Activated naive CD4-positive, alpha-beta T cell treated with anti-CD3 and anti-CD28 coated beads, Interleukin-2, amount 50 U/mL, for 24 hours (primary cell): ENCODE results near the gene DCTN2.
"Not testable (repeated sequence)": the region's sequence is repeated elsewhere in the genome, so short reads cannot be mapped to it uniquely, and the experiment has no call there.

Experiments
- H3K27ac Mint-ChIP-seq: one replicate; pipeline ENCODE4 v1.8.0; 2021; ENCODE audit warnings: mild to moderate bottlenecking, mixed read lengths
- H3K27me3 Mint-ChIP-seq: one replicate; pipeline ENCODE4 v1.8.0; 2021; ENCODE audit warnings: mixed read lengths
- H3K36me3 Mint-ChIP-seq: one replicate; pipeline ENCODE4 v1.8.0; 2021; ENCODE audit warnings: mixed read lengths
- H3K4me1 Mint-ChIP-seq: one replicate; pipeline ENCODE4 v1.8.0; 2021; ENCODE audit warnings: mixed read lengths
- H3K4me3 Mint-ChIP-seq: one replicate; pipeline ENCODE4 v1.8.0; 2021; ENCODE audit warnings: mild to moderate bottlenecking, mixed read lengths
- H3K9me3 Mint-ChIP-seq: one replicate; pipeline ENCODE4 v1.8.0; 2021; ENCODE audit warnings: mixed read lengths

Gene DCTN2

DNA sequence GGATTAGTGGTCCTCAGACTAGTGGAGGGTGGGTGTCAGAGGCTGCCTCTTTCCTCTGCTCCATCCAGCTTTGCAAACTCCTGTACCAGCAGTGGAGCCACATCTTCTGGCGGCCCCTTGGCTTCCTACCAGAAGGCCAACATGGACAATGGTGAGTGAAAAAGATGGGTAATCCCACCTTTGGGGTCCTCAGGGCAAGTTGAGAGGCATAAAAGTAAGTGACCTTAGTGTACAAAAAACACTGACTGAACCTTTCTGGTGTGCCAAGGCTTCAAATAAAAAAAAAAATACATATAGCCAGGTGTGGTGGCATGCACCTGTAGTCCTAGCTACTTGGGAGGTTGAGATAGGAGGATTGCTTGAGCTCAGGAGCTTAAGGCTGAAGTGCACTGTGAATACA is 34.8 kb upstream of the DCTN2 start:
- Mint-ChIP-seq H3K4me1 (peaks cover 5% of the 10 kb centered on the region), H3K9me3 (no peaks in the 10 kb centered on the region), H3K27me3 (peaks cover 4% of the 10 kb centered on the region)

DNA sequence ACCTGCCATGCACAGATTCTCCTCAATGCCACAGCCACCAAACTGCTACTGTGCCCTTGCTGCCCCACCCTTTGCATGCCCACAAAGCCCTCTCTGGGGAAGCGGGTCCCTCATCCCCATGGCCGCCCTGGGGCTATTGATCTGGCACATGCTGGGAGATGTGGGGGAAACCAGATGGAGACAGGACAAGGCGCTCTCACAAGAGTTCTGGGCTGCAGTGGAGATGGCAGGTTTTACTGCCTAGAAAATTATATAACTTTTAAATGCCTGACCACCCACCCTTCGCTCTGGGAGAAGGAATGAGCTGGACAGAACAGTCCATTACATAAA is 33.4 kb upstream of the DCTN2 start:
- Mint-ChIP-seq H3K27ac (no peak overlapping the region), H3K4me3 (no peak overlapping the region), H3K27me3 (peaks cover 4% of the 10 kb centered on the region), H3K4me1 (peaks cover 5% of the 10 kb centered on the region), H3K36me3 (no peaks in the 10 kb centered on the region), H3K9me3 (no peaks in the 10 kb centered on the region)

More for the DNA sequence above, 34.8 kb upstream of the DCTN2 start:
- H3K36me3 Mint-ChIP-seq = no peaks in the 10 kb centered on the region
- H3K27ac Mint-ChIP-seq = no peak overlapping the region
- no peak overlapping the region for H3K4me3 Mint-ChIP-seq

DNA sequence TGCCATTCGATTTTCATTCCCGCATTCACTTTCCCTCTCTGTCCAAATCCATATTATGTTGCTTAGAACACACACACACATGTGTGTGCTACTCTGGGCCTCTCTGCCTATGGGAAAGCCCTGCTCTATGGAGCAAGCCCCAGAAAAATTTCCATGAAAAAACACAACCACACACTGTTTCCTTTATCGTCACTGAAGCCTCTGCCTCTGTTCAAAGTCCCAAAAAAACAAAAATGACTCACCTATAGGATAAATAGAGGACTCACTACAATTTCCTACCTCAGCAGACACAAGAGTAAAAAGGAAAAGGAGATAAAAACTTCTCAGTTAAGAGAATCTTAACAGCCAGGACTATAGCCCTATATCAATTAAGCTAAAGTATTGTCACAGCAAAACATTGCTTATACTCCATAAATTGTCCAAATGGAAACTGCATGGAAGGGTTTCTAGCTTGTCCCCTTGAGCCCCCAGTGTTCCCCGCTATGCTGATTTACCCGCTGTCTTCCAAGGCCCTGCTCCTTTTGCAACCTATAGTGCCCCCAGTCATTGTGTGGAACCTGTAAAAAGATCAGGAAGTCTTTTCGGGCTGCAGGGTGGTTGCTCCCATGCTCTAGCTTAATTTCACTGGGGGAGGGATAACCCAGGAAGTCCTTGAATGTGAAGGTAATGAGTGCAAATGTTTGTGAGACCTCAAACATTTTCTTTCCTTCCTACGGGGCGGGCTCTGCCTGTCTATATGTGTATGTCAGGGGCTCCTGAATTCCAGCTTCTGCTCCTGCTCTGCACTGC is 32.9 kb upstream of the DCTN2 start:
- H3K4me3 Mint-ChIP-seq = no peak overlapping the region
- peaks cover 5% of the 10 kb centered on the region for H3K4me1 Mint-ChIP-seq
- H3K27me3 Mint-ChIP-seq = peaks cover 4% of the 10 kb centered on the region
- H3K27ac Mint-ChIP-seq = no peak overlapping the region
- no peaks in the 10 kb centered on the region for H3K9me3 Mint-ChIP-seq
- no peaks in the 10 kb centered on the region for H3K36me3 Mint-ChIP-seq

DNA sequence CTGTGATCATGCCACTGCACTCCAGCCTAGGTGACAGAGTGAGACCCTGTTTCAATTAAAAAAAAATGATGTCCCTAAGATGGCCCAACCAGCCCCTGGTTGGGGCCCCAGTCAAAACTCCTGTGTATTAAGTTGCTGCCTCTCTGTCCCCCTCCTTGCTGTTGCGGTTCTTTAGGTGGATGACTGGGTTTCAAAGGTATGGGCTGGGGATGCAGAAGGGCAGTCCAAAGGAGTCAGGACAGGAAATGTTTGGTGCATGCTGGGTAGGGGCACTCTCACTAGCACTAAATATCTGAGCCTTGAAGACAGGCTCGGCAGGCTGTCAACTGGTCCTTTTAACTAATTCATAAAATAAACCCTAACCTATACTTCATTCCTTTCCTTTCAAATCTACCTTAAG is 32.0 kb upstream of the DCTN2 start:
- no peak overlapping the region for H3K4me3 Mint-ChIP-seq
- peaks cover 5% of the 10 kb centered on the region for H3K4me1 Mint-ChIP-seq

DNA sequence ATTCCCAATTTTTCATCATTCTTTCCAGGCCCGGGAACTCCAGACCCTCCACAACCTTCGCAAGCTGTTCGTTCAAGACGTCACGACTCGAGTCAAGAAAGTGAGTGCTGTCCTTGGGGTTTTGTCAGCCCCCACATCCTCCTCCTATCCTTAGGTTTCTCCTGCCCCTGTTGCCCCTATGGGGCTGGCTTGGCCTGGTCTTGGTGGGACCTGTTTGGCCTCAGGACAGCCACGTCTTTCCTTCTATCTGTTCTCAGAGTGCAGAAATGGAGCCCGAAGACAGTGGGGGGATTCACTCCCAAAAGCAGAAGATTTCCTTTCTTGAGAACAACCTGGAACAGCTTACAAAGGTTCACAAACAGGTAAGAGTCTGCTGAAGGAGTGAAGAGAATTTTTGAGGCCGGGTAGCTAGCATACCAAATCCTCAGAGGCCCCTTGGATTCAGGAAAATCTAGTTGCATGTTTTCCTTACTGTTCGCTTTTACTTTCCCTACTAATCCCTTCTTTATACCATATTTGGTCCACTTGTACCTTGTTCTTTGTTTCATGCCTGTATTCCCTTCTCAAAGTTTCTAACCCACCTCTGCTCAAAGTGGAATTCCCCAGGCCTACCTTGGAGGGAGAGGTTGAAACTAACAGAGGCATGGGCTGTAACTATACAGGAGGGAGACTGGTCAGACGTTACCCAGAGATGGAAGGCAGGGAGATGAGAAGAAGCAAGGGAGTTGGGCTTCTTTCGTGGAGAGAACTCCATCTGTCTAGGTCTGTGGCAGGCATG is 31.2 kb upstream of the DCTN2 start:
- Mint-ChIP-seq H3K9me3 (no peaks in the 10 kb centered on the region), H3K27me3 (peaks cover under 1% of the 10 kb centered on the region), H3K4me3 (no peak overlapping the region), H3K27ac (no peak overlapping the region), H3K36me3 (no peaks in the 10 kb centered on the region), H3K4me1 (peaks cover 2% of the 10 kb centered on the region)

More for the DNA sequence above, 32.0 kb upstream of the DCTN2 start:
- H3K9me3 Mint-ChIP-seq = no peaks in the 10 kb centered on the region
- no peak overlapping the region for H3K27ac Mint-ChIP-seq
- H3K27me3 Mint-ChIP-seq = peaks cover 4% of the 10 kb centered on the region
- no peaks in the 10 kb centered on the region for H3K36me3 Mint-ChIP-seq

DNA sequence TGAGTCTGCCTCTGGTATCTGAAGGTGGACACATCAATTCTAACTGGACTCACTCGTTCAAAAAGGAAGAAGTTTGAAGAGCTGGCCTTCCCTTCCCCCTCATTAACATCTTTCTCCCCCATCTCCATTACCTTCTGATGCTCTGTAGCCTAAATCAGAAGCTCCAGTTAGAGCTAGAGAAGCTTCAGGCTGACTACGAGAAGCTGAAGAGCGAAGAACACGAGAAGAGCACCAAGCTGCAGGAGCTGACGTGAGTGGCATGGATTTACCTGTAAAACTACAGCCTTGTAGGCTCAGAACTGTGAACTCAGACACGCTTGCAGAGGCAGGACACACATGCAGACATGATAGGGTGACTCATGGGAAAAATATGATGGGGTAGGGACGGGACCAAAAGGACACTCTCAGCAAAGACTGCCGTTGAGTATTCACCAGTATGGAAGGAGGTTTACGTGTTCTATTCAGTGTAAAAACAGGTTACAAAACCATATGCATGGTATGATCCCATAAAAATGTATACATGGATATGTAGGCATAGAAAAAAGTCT is 29.7 kb upstream of the DCTN2 start:
- H3K27ac Mint-ChIP-seq = no peak overlapping the region
- H3K9me3 Mint-ChIP-seq = no peaks in the 10 kb centered on the region
- H3K4me1 Mint-ChIP-seq = no peaks in the 10 kb centered on the region
- no peaks in the 10 kb centered on the region for H3K36me3 Mint-ChIP-seq
- H3K27me3 Mint-ChIP-seq = no peaks in the 10 kb centered on the region
- no peak overlapping the region for H3K4me3 Mint-ChIP-seq

DNA sequence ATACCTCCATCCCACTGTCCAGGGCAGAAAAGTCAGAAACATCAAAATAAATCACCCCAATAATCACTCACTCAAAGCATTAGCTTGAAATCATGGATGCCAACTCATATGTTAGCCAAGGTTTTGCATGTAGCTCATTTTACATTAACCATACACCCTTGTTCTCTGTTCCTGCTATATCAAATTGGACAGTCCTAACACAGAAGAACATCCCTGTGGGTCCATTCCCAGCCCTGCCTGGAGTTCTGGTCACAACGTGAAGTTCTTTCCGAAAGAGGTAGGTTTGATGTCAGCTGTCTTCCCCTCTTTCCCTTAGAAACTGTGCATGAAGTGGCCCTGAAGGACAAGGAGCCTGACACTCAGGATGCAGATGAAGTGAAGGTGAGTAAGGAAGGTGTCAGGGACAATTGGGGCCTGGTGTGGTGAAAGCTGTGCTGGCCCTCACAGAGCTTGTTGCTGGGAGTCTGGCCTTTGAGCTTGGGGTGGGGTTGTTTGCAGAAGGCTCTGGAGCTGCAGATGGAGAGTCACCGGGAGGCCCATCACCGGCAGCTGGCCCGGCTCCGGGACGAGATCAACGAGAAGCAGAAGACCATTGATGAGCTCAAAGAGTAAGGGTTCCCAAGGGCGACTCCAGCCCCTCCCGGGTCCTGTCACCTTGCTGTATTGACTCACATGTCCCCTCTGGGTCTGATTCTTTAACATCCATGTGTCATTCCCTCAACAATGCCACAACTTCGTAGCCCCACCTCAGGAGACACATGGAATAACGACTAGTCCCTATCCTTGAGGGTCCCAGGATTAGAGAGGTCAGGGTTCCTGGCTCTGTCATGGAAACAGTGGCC is 29.0 kb upstream of the DCTN2 start:
- Mint-ChIP-seq H3K36me3 (no peaks in the 10 kb centered on the region), H3K4me1 (no peaks in the 10 kb centered on the region), H3K9me3 (no peaks in the 10 kb centered on the region), H3K27me3 (no peaks in the 10 kb centered on the region), H3K4me3 (no peak overlapping the region), H3K27ac (no peak overlapping the region)

DNA sequence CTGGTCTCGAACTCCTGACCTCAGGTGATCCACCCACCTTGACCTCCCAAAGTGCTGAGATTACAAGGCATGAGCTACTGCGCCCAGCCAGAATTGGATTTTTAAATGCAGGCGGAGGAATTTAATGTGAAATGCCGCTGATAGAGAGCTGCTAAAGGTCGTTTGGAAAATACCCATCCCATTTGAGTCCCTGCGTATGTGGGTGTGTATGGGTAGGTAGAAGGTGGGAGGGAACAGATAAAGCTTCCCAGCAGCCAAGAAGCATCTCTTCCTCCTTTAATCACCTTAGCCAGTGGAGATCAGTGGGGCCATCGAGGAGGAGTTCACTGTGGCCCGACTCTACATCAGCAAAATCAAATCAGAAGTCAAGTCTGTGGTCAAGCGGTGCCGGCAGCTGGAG is 27.8 kb upstream of the DCTN2 start:
- no peaks in the 10 kb centered on the region for H3K36me3 Mint-ChIP-seq
- H3K27me3 Mint-ChIP-seq = no peaks in the 10 kb centered on the region
- no peak overlapping the region for H3K27ac Mint-ChIP-seq
- no peaks in the 10 kb centered on the region for H3K4me1 Mint-ChIP-seq
- no peaks in the 10 kb centered on the region for H3K9me3 Mint-ChIP-seq
- no peak overlapping the region for H3K4me3 Mint-ChIP-seq

DNA sequence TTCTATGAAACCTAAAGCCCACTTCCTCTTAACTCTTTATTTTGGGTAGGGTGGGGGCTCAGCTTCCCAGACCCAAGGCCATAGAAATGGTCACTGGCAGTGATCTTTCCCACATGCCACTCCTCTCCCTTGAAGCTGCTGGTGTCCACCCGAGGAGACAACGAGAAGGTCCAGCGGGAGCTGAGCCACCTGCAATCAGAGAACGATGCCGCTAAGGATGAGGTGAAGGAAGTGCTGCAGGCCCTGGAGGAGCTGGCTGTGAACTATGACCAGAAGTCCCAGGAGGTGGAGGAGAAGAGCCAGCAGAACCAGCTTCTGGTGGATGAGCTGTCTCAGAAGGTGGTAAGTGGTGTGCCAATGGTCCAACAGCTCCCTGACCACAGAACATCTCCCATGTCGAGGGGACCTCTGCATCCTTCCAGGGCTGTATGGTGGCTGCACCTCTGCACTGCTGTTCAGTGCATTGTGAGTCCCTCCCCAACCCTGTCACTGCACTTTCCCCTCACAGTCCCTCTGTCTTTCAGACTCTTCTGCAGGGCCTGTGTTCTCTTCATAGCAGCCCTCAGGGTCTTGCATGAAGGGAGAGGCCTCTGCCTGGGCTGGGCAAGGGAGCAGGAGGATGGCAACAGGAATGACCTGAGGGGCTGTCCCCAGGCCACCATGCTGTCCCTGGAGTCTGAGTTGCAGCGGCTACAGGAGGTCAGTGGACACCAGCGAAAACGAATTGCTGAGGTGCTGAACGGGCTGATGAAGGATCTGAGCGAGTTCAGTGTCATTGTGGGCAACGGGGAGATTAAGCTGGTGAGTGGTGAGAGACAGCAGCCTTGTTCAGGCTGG is 25.2 kb upstream of the DCTN2 start:
- Mint-ChIP-seq H3K36me3 (no peaks in the 10 kb centered on the region), H3K27ac (no peak overlapping the region), H3K4me1 (no peaks in the 10 kb centered on the region), H3K4me3 (no peak overlapping the region), H3K27me3 (peaks cover 1% of the 10 kb centered on the region), H3K9me3 (no peaks in the 10 kb centered on the region)

DNA sequence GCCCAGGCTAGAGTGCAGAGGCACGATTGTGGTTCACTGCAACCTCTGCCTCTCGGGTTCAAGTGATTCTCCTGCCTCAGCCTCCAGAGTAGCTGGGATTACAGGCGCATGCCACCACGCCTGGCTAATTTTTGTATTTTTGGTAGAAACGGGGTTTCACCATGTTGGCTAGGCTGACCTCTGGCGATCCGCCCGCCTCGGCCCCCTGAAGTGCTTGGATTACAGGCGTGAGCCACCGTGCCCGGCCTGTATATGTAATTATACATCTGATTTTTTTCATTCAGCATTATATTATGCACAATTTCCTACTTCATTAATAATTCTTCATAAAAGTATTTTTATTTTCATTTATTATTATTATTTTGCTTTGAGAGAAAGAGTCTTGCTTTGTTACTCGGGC is 23.4 kb upstream of the DCTN2 start:
- H3K27ac Mint-ChIP-seq, H3K4me3 Mint-ChIP-seq, H3K4me1 Mint-ChIP-seq, H3K27me3 Mint-ChIP-seq, H3K36me3 Mint-ChIP-seq, H3K9me3 Mint-ChIP-seq: not testable (repeated sequence)

DNA sequence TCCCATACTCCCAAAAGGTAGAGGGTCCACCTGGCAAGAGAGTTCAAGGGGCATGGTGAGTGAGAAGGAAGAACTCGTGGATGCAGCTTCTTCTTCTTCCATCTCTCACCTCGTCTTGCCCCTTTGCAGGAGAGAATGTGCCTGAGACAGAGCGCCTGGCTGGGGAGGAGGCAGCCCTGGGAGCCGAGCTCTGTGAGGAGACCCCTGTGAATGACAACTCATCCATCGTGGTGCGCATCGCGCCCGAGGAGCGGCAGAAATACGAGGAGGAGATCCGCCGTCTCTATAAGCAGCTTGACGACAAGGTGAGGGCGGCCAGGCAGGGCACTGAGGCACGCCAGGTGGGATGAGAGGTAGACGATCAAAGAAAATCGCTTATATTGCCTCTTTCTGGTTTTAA is 22.9 kb upstream of the DCTN2 start:
- no peaks in the 10 kb centered on the region for H3K9me3 Mint-ChIP-seq
- no peak overlapping the region for H3K27ac Mint-ChIP-seq

DNA sequence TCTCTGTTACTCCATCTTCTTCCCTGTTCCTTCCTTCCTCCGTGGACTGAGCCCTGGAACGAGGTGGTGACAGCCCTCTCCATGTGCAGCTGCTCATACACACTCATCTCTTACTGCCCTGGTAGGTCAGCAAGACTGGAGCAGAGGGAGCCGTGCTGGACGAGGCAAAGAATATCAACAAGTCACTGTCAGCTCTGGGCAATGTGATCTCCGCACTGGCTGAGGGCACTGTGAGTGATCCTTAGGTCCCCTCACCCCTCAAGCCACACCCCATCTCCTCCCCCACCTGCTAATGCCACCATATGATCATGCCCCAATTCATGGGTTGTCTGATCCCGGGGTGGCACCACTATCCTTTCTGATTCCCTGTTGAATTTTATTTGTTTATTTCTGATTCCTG is 21.8 kb upstream of the DCTN2 start:
- Mint-ChIP-seq H3K9me3 (no peaks in the 10 kb centered on the region), H3K27me3 (peaks cover 1% of the 10 kb centered on the region), H3K27ac (no peak overlapping the region), H3K4me1 (no peaks in the 10 kb centered on the region), H3K36me3 (no peaks in the 10 kb centered on the region), H3K4me3 (no peak overlapping the region)

More for the DNA sequence above, 22.9 kb upstream of the DCTN2 start:
- Mint-ChIP-seq H3K4me1 (no peaks in the 10 kb centered on the region), H3K36me3 (no peaks in the 10 kb centered on the region), H3K4me3 (no peak overlapping the region), H3K27me3 (peaks cover 1% of the 10 kb centered on the region)

DNA sequence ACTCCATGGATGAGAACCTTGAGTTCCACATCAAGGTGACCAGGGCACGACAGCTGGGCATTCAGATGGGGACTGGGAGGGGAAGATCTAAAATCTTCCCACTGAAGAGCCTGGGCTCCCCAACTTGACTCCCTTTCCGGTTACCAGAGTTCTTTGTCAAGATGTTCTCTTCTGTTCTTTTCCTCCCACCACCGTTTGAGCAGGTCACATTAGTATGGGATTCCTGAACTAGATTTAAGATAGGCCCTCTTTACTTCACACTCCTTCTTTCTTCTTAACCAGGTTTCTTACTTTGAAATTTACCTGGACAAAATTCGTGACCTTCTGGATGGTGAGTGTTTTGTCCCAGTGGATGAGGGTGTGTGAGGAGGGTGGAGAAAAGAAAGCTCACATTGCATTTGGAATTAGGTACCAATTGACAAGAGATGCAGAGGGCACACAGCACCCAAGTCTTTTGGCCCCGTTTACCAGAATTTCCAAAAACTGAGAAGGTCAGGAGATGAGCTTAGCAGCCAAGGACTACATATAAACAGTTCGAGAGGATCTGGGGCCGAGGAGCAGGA is 17.3 kb upstream of the DCTN2 start:
- H3K4me3 Mint-ChIP-seq = no peak overlapping the region
- no peaks in the 10 kb centered on the region for H3K36me3 Mint-ChIP-seq
- H3K9me3 Mint-ChIP-seq = no peaks in the 10 kb centered on the region
- peaks cover 1% of the 10 kb centered on the region for H3K27me3 Mint-ChIP-seq
- H3K4me1 Mint-ChIP-seq = no peaks in the 10 kb centered on the region
- no peak overlapping the region for H3K27ac Mint-ChIP-seq

DNA sequence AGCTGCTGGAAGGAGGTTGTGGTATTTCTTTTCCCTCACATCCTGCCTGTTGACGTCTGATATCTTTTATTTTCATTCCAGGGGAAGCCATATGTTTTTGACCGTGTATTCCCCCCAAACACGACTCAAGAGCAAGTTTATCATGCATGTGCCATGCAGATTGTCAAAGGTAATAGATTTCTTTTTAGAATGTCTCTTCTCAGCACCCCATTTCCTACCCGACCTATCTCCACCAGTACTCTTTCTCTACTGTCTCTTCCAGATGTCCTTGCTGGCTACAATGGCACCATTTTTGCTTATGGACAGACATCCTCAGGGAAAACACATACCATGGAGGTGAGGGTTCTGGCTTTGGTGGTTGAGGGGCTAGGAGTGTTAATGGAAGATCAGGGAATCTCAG is 16.4 kb upstream of the DCTN2 start:
- no peak overlapping the region for H3K4me3 Mint-ChIP-seq
- H3K27ac Mint-ChIP-seq = no peak overlapping the region
- peaks cover 1% of the 10 kb centered on the region for H3K27me3 Mint-ChIP-seq
- H3K4me1 Mint-ChIP-seq = no peaks in the 10 kb centered on the region
- no peaks in the 10 kb centered on the region for H3K9me3 Mint-ChIP-seq
- no peaks in the 10 kb centered on the region for H3K36me3 Mint-ChIP-seq

DNA sequence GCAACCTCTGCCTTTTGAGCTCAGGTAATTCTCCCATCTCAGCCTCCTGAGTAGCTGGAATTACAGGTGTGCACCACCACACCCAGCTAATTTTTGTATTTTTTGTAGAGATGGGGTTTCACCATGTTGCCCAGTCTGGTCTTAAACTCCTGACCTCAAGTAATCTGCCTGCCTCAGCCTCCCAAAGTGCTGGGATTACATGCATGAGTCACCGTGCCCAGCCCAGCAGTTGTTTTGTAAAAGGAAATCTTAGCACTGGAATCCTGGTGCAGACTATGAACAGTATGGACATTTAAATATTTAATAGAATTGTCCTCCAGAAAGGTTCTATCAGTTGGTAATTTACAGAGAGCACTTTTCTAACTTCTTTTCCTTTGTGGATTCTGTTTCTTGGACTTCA is 14.1 kb upstream of the DCTN2 start:
- H3K4me3 Mint-ChIP-seq, H3K4me1 Mint-ChIP-seq, H3K36me3 Mint-ChIP-seq, H3K27me3 Mint-ChIP-seq, H3K9me3 Mint-ChIP-seq, H3K27ac Mint-ChIP-seq: not testable (repeated sequence)
